NCI-H1048 (cell line): ENCODE results near the gene TET2.
"Not testable (repeated sequence)": the region's sequence is repeated elsewhere in the genome, so short reads cannot be mapped to it uniquely, and the experiment has no call there.

Experiments
- DNase-seq: peaks from one replicate; lab custom pipeline; 2025; lab: John Stamatoyannopoulos, UW

The TET2 gene

GRCh38 chr4:105293360-105293759, 146.7 kb downstream of the TET2 start:
- DNase-seq, result no peak

GRCh38 chr4:105296672-105297071, 150.0 kb downstream of the TET2 start:
- no peak for DNase-seq

- not testable (repeated sequence) for DNase-seq
Measured at GRCh38 chr4:105299027-105299426, 152.4 kb downstream of the TET2 start.

GRCh38 chr4:105304085-105304484, 157.4 kb downstream of the TET2 start:
- DNase-seq, result no peak

GRCh38 chr4:105305019-105305836, 158.6 kb downstream of the TET2 start:
- DNase-seq, result no peak

GRCh38 chr4:105306158-105306781, 159.6 kb downstream of the TET2 start:
- DNase-seq, result no peak

- no peak for DNase-seq
Measured at GRCh38 chr4:105306820-105307219, 160.1 kb downstream of the TET2 start.

GRCh38 chr4:105318486-105318885, 171.8 kb downstream of the TET2 start:
- no peak for DNase-seq

GRCh38 chr4:105327222-105327621, 180.5 kb downstream of the TET2 start:
- DNase-seq, result no peak

- DNase-seq, result no peak
Measured at GRCh38 chr4:105327956-105328355, 181.3 kb downstream of the TET2 start.

GRCh38 chr4:105329081-105329480, 182.4 kb downstream of the TET2 start:
- DNase-seq, result no peak
